ENCODE data around the gene ZNF408.
"Not testable (repeated sequence)": the region's sequence is repeated elsewhere in the genome, so short reads cannot be mapped to it uniquely, and the experiment has no call there.

ZNF408 gene

DNA sequence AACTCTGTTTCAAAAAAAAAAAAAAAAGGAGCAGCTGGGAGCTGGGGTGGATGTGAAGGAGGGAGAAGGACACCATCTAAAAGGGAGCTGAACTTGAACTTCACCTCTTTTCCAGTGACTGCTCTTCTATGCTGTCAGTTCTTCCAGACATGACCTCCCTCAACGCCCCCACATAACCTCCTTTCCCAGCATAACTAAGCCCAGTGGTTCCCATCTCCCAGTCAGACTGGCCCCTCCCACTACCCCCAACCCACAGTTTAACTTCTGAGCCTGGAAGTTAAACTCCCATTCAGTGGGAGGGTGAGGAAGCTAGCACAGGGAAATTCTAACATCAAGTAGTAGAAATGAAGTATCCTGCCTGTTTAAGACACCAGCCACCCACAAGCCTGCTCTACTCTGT, 2.2 kb upstream of the ZNF408 start:
- DNase-seq = no peak

- no peak for DNase-seq
Measured at GRCh38 chr11:46701078-46701654, 335 bp downstream of the ZNF408 start.

DNA sequence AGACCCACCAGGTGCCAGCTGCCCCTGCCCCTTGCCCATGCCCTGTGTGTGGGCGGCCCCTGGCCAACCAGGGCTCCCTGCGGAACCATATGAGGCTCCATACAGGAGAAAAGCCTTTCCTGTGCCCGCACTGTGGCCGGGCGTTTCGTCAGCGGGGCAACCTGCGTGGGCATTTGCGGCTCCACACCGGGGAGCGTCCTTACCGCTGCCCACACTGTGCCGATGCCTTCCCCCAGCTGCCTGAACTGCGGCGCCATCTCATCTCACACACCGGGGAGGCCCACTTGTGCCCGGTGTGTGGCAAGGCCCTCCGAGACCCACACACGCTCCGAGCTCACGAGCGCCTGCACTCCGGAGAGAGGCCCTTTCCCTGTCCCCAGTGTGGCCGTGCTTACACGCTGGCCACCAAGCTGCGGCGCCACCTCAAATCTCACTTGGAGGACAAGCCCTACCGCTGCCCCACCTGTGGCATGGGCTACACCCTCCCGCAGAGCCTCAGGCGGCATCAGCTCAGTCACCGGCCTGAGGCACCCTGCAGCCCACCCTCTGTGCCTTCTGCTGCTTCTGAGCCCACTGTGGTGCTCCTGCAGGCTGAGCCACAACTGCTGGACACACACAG, 4.3 kb downstream of the ZNF408 start:
- no peak for DNase-seq

DNA sequence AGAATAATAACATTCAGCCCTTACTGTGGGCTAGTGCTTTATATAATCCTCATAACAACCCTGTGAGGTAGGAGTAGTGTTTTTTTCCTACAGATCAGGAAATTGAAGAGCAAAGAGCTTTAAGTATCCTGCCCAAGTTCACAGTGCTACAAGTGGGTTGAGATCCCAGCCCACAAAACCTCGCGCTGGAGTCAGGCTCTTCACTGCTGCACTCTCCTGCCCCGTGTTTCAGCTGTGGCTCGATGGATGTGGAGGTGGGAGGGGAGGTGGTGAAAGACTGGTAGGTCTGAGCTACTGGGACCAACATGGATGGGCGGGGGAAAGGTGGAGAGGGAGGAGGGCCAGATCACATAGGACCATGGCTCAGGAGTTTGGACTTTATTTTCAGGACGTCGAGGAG, 6.1 kb downstream of the ZNF408 start:
- no peak for DNase-seq

- DNase-seq = not testable (repeated sequence)
Measured at GRCh38 chr11:46709351-46709750, 8.5 kb downstream of the ZNF408 start.

GRCh38 chr11:46710821-46711269, 10.0 kb downstream of the ZNF408 start:
- DNase-seq = no peak

DNA sequence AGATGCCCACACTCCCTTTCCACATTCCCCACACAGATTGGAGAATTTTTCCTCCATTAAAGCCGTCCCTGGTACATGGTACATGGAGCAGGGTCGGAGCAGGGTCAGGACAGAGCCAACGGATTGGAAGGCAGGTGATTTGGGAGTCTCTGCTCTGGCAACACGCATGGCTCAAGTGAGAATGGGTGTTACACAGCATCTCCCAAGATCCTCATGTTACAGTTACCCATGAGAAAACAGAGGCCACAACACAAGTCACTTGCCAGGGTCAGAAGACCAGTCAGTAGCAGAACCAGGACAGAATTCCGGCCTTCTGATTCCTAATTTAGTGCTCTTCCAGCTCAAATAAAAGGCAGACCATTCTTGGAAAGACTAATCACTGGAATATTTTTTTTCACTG, 10.5 kb downstream of the ZNF408 start:
- DNase-seq = no peak

GRCh38 chr11:46712874-46713576, 12.2 kb downstream of the ZNF408 start:
- no peak for DNase-seq

DNA sequence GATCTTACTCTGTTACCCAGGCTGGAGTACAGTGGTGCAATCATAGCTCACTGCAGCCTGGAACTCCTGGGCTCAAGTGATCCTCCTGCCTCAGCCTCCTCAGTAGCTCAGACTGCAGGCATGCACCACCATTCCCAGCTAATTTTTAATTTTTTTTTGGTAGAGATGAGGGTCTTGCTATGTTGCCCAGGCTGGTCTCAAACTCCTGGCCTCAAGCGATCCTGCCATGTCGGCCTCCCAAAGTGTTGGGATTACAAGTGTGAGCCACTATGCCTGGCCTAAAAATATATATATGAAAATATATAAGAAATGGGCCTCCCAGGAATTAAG, 17.0 kb downstream of the ZNF408 start:
- DNase-seq = not testable (repeated sequence)

- no peak for DNase-seq
Measured at GRCh38 chr11:46718155-46719019, 17.6 kb downstream of the ZNF408 start.

- no peak for DNase-seq
Measured at GRCh38 chr11:46719048-46719542, 18.3 kb downstream of the ZNF408 start, which contains the start of gene F2. Gene F2, plus strand, starts transcription at chr11:46719213. Its CDS starts 23 bp downstream, at chr11:46719236.

DNA sequence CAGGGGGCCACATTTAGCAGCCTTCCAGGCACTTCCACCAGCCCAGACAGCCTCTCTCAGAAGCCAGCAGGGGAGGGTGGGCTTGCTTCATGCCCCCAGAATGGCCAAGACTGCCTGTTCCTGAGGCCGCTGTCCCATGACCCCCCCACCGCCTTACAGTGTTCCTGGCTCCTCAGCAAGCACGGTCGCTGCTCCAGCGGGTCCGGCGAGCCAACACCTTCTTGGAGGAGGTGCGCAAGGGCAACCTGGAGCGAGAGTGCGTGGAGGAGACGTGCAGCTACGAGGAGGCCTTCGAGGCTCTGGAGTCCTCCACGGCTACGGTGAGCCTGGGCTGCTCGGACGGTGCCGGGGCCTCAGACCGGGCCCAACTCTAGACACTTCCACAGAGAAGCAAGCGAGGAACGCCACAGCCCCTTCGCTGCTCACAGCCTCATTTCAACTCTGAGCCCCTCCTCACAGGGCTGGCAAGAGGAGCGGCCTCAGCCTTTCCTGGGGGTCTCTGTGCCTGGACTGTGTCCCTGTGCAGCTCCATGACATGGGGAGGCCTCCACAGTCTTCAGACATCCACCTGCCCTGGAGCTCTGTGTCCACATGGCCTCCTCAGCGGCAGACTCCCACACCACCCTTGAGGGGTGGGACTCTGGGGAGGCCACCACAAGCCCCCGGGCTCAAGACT, 18.9 kb downstream of the ZNF408 start:
- no peak for DNase-seq

- no peak for DNase-seq
Measured at GRCh38 chr11:46721286-46721685, 20.5 kb downstream of the ZNF408 start.

DNA sequence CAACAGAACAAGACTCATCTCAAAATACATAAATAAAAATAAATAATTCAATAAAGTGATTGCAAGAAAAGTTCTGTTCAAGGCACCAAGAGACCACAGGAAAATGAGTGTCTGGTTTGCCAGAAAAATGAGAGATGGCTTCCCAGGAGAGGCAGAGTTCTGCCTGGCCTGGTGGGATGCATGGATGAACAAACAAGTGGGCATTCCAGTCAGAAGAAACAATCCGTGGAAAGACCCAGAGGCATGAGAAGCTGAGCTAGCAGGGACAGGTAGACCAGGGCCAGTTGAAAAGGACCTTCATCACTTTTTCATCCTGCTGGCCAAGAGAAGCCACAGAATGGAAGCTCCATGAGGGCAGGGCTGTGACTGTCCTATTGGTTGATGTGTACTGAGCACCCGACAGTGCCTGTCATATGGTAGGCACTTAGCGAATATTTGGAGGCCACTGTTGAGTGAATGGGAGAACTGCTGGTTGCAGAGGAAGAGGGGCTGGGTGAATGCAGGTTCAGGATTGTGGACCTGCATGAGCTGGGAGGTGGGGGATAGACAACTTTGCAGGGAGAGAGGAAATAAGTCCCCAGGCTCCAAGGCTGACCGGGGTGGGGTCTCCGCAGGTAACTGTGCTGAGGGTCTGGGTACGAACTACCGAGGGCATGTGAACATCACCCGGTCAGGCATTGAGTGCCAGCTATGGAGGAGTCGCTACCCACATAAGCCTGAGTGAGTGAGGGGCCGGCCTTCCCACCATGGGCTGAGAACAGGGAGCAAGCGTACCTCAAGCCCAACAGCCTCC, 21.9 kb downstream of the ZNF408 start:
- no peak for DNase-seq

GRCh38 chr11:46723359-46723680, 22.5 kb downstream of the ZNF408 start:
- DNase-seq = no peak

DNA sequence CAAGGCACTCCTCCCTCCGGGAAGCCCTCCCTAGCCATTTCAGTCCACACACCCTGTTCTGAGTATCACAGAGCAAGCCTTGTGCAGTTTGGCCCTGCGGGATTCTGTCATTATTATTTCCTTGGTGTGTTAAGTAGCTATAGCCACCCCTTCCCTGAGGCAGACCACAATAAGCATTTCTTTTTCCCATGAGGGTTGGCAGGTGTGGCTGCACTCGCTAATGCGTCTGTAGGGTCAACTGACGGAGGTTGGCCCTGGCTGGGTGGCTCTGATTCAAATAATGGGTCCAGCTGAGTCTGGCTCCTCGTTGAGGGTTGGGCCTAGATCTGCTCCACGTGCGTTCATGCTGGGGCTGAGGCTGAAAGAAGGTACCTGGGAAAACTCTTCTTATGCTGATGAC, 23.3 kb downstream of the ZNF408 start:
- no peak for DNase-seq

DNA sequence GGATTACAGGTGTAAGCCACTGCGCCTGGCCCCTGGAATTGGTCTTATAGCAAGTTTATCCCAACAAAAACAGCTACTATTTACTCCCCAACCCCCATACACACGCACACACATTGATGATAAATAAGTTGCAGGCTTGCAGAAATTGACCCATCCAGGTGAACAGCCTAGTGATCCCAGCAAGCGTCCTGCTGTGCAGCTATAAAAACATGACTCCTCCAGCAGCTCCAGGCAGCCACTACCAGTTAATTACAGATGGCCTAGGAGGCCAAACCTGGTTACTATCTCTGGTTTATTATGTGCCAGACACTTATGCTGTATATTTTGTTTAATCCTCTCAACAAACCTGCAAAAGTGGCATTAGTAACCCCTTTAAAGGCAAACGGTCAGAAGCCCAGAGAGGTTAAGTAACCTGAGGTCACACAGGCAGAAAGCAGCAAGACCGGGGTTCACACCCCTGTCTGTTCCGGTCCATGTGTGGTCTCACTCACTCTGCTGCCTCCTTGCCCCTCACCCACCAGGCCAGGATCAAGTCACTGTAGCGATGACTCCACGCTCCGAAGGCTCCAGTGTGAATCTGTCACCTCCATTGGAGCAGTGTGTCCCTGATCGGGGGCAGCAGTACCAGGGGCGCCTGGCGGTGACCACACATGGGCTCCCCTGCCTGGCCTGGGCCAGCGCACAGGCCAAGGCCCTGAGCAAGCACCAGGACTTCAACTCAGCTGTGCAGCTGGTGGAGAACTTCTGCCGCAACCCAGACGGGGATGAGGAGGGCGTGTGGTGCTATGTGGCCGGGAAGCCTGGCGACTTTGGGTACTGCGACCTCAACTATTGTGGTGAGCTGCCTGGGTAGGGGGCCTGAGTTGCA, 24.7 kb downstream of the ZNF408 start:
- no peak for DNase-seq

- DNase-seq = no peak
Measured at GRCh38 chr11:46726206-46726862, 25.5 kb downstream of the ZNF408 start.

GRCh38 chr11:46727952-46728658, 27.3 kb downstream of the ZNF408 start:
- no peak for DNase-seq

DNA sequence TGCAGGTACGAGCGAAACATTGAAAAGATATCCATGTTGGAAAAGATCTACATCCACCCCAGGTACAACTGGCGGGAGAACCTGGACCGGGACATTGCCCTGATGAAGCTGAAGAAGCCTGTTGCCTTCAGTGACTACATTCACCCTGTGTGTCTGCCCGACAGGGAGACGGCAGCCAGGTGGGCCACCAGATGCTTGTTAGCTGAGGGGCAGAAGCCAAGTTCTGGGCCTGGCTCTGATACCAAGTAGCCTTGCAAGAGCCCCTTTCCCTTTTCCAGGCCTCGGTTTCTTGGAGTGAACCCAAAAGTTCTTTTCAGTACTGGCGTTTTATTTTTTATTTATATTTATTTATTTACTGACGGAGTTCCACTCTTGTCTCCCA, 27.8 kb downstream of the ZNF408 start:
- no peak for DNase-seq
